Purkinje cell (primary cell): ENCODE data around the gene IER2. TPM values are rescaled to one million over a fixed set of nuclear protein-coding genes. Genes with fewer than 3 reads are reported as not detected.

ENCODE experiments used
- polyA plus RNA-seq: library from polyadenylated mRNA; unstranded; fragments of >200 nt; fragmentation: Nextera tagmentation; gene quantifications from 2 replicates; pipeline ENCODE4 v1.2.1, GENCODE V29; 2014

Gene IER2, protein sequence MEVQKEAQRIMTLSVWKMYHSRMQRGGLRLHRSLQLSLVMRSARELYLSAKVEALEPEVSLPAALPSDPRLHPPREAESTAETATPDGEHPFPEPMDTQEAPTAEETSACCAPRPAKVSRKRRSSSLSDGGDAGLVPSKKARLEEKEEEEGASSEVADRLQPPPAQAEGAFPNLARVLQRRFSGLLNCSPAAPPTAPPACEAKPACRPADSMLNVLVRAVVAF
- polyA plus RNA-seq: 0.19 and 0.41 TPM in 2 replicates

DNA sequence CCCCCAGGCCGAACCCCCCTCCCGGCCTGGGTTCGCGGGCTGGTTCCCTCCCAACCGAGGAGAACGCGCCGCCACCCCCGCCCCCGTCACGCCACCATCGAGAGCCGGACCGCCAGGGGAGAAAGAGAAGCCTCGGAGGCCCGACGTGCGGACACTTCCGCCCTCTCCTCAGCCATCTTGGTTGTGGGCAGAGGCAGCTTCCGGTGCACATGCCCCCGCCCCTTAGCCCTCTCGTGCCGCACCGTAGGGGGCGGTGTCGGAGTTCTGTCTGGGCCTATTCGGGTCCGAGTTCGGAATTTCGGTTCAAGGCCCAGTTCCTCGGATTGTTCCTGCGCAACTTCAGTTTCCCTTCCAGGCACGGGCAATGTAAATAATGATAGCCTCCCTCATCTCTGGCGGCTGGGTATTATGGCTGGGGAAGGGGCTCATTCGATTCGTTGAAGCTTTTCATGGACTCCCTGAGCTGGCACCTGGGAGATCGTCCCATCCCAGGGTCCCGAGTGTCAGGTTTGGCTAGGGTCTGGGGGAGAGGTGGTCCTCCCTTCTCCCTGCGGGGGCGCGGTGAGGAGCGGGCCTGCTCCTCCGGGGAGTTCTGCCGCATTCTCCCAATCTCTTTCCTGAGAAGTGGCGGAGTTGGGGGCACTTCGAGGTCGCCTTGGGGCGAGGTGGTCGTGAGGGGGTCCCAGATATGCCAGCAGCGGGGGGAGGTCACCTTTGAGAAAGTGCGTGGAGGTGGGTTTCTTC is at the start of gene IER2, which contains the start of gene STX10:
Gene IER2 (plus strand): TSS at position 225 of the 744 bp plus-strand sequence. CDS start 2,776 bp downstream, outside the sequence.
Gene STX10 (minus strand): TSS at position 189 of the 744 bp plus-strand sequence. CDS start 202 bp downstream, outside the sequence.

GRCh38 chr19:13102666-13103580 is 47.3 kb upstream of the IER2 start, which contains the start of gene LYL1:
Gene LYL1, minus strand, starts transcription at chr19:13102858. Its CDS starts 1,687 bp downstream, at chr19:13101171.

DNA sequence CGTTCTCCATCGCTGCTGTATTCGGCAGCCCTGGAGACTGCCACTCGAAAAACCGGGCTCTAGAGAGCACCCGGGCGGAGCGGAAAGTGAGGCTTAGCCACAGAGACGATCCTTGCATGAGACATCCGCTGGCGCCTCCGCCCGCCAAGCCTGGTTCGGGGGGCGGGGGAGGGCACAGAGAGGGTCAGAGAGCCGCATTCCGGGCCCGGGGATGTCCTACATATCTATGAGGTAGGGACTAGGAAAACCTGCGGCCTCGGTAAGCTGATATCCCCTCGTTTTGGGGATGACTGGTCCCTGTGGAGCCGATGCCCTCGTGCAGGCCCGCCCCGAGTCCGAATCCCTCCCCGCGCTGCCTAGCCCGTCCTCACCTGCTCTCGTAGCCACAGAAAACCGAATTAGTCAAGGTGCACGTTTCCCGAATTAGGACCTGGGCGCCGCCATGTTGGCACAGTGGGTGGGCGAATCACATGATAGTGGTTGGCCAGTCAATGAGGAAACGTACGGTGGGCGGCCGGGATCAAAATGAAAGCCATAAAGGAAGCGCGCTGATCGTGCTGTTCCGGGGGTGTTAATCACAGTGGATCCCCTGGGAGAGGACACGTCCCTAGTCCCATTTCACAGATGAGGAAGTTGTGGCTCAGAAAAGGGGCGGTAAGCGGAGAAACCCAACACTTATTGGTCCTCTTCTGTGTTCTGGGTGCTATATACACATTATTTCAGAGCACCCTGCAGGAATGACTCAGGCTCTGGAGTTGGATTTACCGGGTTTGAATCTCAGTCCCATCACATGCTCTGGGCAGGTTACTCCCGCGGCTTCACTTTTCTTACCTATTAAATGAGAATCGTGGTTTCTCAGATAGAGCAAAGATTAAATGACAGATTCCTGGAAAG is 33.7 kb upstream of the IER2 start, which contains the start of gene TRMT1:
Gene TRMT1 (minus strand): TSS at position 459 of the 894 bp plus-strand sequence. CDS start 341 bp downstream, at position 118.

DNA sequence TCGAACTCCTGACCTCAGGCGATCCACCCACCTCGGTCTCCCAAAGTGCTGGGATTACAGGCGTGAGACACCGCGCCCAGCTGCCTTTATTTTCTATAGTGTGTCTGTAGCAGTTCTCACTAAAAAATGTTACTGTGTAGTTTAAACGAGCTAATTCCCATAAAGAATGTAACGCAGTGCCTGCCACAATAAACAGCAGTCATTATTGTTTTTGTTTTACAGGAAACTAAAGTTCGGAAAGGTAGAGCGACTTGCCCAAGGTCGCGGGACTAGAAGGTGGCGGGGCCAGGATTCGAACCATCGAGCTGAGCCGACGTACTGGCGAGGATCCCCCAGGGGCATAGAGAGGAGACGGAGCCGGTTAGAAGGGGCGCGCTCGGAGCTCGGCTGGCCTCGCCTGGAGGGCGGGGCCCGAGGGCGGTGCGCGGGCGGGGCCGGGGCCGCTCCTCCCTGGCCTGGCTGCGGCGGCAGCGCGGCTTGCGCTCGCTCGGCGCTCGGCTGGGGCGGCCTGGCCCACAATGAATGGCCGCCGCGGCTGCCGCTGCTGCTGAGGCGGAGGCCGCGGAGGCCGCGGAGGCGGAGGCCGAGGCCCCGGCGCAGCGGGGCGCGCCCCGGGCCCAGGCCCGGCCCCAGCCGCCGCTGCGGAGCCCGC is 32.3 kb upstream of the IER2 start, which contains the start of gene NACC1:
Gene NACC1 (plus strand): TSS at position 493 of the 652 bp plus-strand sequence. CDS start 16,944 bp downstream, outside the sequence.

Other genes with a start within 250 kb of the IER2 start
- gene SYCE2, start 231.1 kb upstream of the IER2 start, polyA plus RNA-seq: not detected in 2 replicates
- 39.0 and 40.7 TPM in 2 replicates for gene FARSA, start 216.7 kb upstream of the IER2 start, polyA plus RNA-seq
- gene CALR, start 211.8 kb upstream of the IER2 start, polyA plus RNA-seq: 1,157 and 1,633 TPM in 2 replicates
- gene RAD23A, start 204.5 kb upstream of the IER2 start, polyA plus RNA-seq: 35.9 and 39.6 TPM in 2 replicates
- 11.9 and 15.4 TPM in 2 replicates for gene GADD45GIP1, start 193.2 kb upstream of the IER2 start, polyA plus RNA-seq
- not detected in 2 replicates for gene DAND5, start 180.8 kb upstream of the IER2 start, polyA plus RNA-seq
- 2.0 and 4.5 TPM in 2 replicates for gene NFIX, start 154.9 kb upstream of the IER2 start, polyA plus RNA-seq
- gene LYL1, start 47.6 kb upstream of the IER2 start, polyA plus RNA-seq: not detected in 2 replicates
- 1.7 and 3.5 TPM in 2 replicates for gene TRMT1, start 33.7 kb upstream of the IER2 start, polyA plus RNA-seq
- gene NACC1, start 32.1 kb upstream of the IER2 start, polyA plus RNA-seq: 0.10 and 0.63 TPM in 2 replicates
- 0.60 and 7.2 TPM in 2 replicates for gene STX10, start within 50 bp of the IER2 start, polyA plus RNA-seq